NCI-H2029 treated with DMSO at 0.1 percent for 48 hours (cell line): ENCODE measurements around the gene PDIA5.

Experiments used
- DNase-seq: peaks from one replicate; lab custom pipeline; 2025; lab: John Stamatoyannopoulos, UW

PDIA5 gene

DNA sequence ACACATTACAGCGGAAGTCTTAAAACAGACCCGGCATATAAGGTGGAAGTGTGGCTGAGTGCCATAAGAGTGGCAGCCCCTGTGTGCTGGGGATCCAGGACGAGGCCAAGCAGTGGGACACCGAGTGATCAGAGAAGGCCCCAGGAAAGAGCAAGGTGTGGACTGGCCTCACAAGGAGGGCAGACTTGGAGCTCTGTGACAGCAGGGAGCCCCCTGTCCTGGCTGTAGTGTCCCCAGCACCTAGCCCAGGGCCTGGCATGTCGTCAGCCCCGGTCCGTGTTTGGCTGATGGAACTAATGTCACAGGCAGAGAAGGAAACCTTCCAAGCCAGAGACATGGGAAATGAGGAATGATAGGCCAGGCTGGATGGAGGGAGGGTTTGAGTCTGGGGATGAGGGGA, 4.8 kb downstream of the PDIA5 start:
- no peak for DNase-seq

GRCh38 chr3:123072152-123072551, 5.3 kb downstream of the PDIA5 start:
- DNase-seq, result no peak

GRCh38 chr3:123072564-123072963, 5.7 kb downstream of the PDIA5 start:
- DNase-seq, result no peak

- no peak for DNase-seq
Observed at GRCh38 chr3:123075359-123075758, 8.5 kb downstream of the PDIA5 start.

DNA sequence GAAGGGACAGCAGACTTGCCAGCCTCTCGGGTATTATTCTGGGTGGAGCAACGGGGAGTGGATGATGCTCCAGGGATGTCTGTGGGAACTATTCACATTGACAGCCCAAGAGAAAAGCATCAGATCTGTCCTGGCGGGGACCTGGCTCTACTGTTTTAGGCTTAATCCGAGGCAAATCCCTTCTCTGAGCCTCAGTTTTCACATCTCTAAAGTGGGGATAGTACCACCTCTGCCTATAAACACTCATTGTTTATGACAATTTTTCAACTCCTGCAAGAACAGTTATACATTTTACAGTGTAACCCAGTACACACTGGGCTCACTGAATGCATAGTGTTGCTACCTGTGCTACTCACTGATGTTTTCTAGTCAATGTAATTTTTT, 9.3 kb downstream of the PDIA5 start:
- DNase-seq, result no peak

DNA sequence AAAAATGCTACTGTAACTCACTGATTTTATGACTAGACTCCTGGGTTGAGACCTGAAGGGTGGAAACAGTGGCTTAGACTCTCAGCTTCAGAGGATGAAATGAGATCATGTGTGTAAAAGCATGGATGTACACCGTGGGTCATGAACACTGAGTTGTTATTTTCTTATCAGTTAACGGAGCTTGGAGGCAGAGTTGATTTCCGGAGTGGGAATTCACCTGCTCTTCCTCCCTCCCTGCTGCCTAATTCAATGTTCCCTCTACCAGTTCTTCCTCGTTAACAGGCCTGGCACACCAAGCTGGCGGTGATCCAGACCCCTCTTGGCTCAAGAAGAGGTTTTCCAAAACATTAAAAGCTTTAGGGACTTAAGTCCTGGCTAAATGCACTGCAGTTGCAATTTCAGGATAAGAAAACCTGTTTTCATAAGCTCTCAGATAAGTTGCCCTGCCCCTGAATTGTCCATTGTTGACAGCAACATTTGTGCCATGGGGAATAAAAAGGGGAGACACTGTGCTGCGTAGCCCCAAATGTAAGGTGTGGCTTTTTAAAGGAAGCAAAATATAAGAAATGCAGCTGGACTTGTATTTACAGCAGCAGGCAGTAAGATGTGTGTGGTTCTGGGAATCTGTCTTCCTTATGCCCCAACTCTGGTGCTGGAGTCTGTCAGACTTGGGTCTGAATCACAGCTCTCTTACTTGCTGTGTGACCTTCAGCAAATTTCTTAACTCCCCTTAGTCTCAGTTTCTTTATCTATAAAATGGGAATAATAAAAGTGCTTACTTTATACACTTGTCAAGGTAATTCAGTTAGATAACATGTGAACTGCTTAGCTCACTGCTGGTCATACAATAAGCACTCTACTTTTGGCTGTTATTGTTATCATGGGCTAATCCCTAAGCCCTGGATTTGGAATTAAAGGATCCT, 9.9 kb downstream of the PDIA5 start:
- DNase-seq, result peak; percentile 49

- DNase-seq, result no peak
Observed at GRCh38 chr3:123078101-123078500, 11.3 kb downstream of the PDIA5 start.

- no peak for DNase-seq
Observed at GRCh38 chr3:123080864-123081562, 14.2 kb downstream of the PDIA5 start.

GRCh38 chr3:123081718-123082369, 15.0 kb downstream of the PDIA5 start:
- DNase-seq, result no peak

DNA sequence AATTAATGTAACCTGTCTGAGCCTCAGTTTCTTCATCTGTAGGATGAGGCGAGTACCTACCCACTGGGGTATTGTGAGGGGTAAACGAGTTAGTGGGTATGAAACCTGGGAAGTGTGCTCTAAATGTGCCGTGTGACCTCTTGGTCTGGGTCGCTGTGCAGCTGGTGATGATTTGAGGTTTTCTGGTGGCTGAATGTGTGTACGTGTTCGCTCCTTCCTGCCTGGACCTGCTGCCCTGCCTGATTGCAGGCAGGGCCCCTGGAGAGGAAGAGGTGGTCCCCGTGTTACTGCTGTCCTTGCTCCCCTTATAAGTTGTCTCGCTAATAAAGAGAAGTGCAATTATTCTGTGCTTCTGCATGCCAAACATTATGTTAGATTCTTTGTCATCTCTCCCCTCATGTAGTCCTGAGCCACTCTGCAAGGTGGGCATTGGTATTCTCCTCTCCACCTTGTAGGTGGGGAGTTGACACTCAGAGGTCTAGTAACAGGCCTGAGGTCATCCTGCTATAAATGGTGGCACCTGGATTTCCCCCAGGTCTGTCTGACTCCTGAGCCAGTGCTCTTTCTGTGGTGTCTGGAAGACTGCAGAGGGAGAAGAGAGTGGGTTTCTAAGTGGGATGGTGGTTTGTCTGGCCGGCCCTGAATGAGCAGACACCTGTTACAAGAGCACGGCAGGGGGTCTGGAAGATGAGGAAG, 15.7 kb downstream of the PDIA5 start:
- DNase-seq, result no peak

DNA sequence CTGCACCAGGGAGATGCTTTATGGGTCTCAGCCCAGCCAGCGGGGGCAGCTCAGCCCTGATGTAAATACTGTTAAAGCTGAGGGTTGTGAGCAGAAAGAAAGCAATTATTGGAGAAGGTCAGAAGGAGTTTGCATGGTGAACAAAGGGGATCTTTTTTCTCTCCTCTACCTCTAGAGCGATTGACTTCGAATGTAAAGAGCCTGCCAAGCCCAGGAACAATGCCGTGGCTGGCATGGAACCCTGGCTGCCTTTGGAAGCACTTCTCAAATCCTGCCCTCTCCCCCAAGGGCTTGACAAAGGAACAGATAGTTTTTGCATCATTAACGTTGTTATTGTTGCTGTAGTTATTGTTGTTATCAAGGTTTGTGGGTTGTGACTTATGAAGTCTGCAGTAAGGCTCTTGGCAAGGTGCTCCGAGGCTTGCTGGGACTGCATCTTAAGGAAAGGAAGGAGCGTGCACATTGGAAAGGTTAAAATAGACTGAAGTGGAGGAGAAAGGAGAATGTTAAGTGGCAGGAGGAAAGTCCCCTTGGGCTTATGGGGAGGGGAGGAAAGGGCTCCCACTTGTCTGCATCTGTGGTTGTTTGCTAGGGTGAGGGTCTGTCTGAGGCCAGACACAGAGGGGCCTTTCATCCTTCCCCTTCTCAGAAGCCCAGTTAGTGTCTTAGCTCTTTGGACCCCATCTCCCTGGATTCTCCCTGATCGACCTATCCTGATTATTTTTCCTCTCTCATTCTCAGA, 16.7 kb downstream of the PDIA5 start:
- no peak for DNase-seq

DNA sequence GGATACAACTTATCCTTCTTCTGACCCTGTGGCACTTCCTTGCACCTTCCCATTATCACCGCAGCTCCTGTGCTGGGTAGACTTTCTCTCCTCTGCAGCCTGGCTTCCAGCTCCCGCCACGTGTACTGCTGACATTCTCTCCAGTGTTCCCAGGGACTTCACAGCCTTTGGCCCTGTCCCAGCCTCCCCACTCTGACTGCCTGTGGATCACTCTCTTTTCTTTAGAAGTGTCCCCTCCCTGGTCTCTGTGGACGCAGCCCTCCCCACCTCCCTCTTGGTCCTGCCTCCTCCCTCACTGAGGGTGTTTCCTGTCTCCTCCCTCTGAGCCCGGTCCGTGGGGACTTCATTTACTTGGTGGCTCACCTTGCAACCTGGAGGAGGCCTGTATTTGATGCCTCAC, 17.4 kb downstream of the PDIA5 start:
- DNase-seq, result no peak

DNA sequence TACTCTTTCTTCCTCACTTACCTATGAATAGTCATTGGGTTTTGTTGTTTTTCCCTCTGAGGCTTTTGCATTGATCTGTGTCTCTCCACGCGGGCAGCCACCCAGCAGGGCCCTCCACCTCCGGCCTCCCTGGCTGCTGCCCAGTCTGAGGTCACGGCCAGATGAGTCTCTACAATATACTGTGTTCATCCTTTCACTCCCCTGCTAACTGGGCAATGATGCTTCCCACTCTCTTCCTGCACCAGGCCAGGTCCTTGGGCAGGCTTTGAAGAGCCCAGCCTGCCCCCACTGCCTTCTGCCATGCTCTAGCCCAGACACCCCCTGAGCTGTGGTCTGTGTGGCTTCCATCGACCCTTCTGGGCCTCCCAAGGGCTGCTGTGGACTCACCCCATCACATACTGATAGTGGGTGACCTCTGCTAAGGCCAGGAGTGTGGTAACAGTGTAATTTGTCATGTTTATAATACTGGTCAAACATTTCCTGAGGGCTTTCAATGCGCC, 18.0 kb downstream of the PDIA5 start:
- no peak for DNase-seq

GRCh38 chr3:123085293-123085931, 18.6 kb downstream of the PDIA5 start:
- no peak for DNase-seq

- no peak for DNase-seq
Observed at GRCh38 chr3:123085932-123086627, 19.3 kb downstream of the PDIA5 start.

- DNase-seq, result no peak
Observed at GRCh38 chr3:123088387-123088786, 21.6 kb downstream of the PDIA5 start.

DNA sequence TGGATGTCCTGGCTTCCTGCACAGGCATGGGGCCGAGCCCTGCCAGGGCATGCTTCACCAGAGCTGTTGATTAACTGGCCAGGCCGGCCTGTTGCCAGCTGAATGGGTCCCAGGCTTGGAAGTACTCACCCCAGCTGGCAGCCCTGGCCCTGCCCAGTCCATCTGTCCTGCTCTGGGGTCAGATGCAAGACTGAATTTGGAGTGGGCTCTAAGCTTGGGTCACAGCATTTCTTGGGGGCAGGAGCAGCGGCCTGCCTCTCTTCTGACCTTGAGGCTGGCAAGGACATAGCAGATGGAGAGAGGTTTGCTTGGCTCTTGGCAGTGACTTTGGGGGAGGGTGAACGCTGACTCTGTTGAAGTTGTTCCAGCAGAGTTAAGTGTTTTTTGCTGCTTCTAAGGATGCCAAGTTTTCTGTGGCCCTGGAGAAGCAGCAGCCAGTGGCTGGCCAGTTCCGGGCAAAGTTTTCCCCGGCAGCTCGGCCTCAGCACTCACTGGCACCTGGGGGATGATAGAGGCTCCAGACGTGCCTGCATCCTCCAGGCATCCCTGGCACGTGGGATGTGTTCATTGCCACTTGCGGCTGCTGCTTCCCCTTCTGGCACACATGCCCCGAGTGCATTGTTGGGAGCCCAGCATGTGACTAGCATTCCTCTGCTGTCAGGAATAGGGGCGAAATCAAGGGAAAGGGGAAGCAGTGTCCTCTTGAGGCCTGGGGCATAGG, 22.9 kb downstream of the PDIA5 start:
- no peak for DNase-seq

- DNase-seq, result no peak
Observed at GRCh38 chr3:123090728-123091531, 24.1 kb downstream of the PDIA5 start.

DNA sequence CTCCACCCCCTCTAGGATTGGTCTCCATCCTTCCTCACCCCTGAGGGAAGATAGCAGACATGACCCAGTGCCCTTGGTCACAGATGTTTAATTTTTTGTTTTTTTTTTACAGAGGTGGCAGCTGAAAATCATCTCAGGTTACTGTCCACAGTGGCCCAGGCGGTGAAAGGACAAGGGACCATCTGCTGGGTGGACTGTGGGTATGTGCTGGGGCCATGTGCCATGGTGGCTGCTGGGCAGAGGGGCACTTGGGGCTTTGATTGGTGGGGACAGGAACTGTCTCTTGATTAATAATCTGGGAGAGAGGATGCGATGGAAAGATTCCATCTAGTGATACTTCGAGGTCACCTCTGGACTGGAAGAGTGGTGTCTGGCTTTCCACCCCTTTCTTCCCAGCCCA, 25.4 kb downstream of the PDIA5 start:
- no peak for DNase-seq
